Upper lobe of left lung (tissue), 4 donors: ENCODE measurements around the gene TTLL5.

ENCODE experiments used
- POLR2A ChIP-seq, 4 donors: fragments of 450-650 bp; IDR thresholded peaks; one replicate each; pipeline ENCODE4 v1.5.1; 2016 to 2017; ENCODE audit warnings: antibody characterized with exemption in 4 of 4, mild to moderate bottlenecking in 2 of 4
- TF ChIP-seq, protein P1 (sequence below), 6 experiments: fragments of 450-650 bp in 4 of 6; fragments of 200-600 bp in 2 of 6; sonication (generic) in 2 of 6; IDR thresholded peaks; one replicate each; pipeline ENCODE4 v1.5.1; 2016 to 2019; ENCODE audit warnings: antibody characterized with exemption in 6 of 6

DNA sequence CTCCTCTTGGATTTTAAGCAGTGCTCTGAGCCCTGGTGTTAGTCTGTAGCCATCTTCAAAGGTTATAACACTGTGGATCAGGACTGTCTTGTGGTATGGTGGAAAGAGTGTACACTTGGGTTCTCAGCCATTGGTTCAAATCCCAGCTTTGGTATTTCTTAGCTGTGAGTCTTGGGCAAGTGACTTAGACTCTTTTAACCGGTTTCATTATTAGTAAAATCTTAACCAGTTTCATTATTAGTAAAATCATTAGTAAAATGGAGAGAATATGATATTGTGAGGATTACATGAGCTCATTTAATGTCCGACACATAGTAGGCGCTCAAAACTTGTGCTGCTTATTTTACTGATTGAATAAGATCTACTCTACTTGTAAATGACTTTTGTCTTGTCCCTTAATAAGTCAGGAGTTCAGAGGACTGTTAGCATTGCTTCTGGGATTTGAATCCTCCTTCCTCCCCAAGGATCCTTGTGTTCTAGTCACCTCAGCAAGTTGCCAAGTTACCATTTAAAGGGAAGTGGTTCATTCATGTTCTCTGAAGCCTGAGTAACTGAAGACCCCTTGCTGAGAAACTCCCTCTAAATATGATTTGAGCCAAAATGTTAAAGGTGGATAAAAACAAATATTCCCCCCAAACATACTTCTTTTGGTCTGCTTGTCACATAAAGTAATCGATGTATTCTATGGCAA, 12.4 kb downstream of the TTLL5 start:
- TF ChIP-seq, protein P1, sequence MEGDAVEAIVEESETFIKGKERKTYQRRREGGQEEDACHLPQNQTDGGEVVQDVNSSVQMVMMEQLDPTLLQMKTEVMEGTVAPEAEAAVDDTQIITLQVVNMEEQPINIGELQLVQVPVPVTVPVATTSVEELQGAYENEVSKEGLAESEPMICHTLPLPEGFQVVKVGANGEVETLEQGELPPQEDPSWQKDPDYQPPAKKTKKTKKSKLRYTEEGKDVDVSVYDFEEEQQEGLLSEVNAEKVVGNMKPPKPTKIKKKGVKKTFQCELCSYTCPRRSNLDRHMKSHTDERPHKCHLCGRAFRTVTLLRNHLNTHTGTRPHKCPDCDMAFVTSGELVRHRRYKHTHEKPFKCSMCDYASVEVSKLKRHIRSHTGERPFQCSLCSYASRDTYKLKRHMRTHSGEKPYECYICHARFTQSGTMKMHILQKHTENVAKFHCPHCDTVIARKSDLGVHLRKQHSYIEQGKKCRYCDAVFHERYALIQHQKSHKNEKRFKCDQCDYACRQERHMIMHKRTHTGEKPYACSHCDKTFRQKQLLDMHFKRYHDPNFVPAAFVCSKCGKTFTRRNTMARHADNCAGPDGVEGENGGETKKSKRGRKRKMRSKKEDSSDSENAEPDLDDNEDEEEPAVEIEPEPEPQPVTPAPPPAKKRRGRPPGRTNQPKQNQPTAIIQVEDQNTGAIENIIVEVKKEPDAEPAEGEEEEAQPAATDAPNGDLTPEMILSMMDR (IDR thresholded peaks at IDR 0.05), result no peak
- no peak for TF ChIP-seq POLR2A (IDR thresholded peaks at IDR 0.05)
